Pons (tissue), 1 donor: ENCODE measurements around the gene HMG20A.
"Not testable (repeated sequence)": the region's sequence is repeated elsewhere in the genome, so short reads cannot be mapped to it uniquely, and the experiment has no call there.

Experiments
- DNase-seq: peaks from one replicate; pipeline ENCODE4 v3.0.0-alpha.2; 2016; ENCODE audit warnings: low spot score

Gene HMG20A

GRCh38 chr15:77420610-77421369, at the start of gene HMG20A:
TSS of gene HMG20A (plus strand) at chr15:77420888. CDS start at chr15:77458408, 37,520 bp downstream.
- peak; percentile 90 for DNase-seq

- no peak for DNase-seq
Observed at GRCh38 chr15:77371850-77372563, 48.7 kb upstream of the HMG20A start.

- DNase-seq = no peak
Observed at GRCh38 chr15:77373441-77373840, 47.2 kb upstream of the HMG20A start.

GRCh38 chr15:77375133-77375532, 45.6 kb upstream of the HMG20A start:
- DNase-seq = no peak

- DNase-seq = no peak
Observed at GRCh38 chr15:77376770-77377169, 43.9 kb upstream of the HMG20A start.

- no peak for DNase-seq
Observed at GRCh38 chr15:77380033-77380432, 40.7 kb upstream of the HMG20A start.

GRCh38 chr15:77384086-77384485, 36.6 kb upstream of the HMG20A start:
- DNase-seq = no peak

GRCh38 chr15:77384589-77385359, 35.9 kb upstream of the HMG20A start:
- no peak for DNase-seq

GRCh38 chr15:77386626-77387025, 34.1 kb upstream of the HMG20A start:
- DNase-seq = no peak

- no peak for DNase-seq
Observed at GRCh38 chr15:77387365-77388105, 33.2 kb upstream of the HMG20A start.

- no peak for DNase-seq
Observed at GRCh38 chr15:77391372-77391951, 29.2 kb upstream of the HMG20A start.

GRCh38 chr15:77392762-77393470, 27.8 kb upstream of the HMG20A start:
- no peak for DNase-seq

- DNase-seq = no peak
Observed at GRCh38 chr15:77393471-77393840, 27.2 kb upstream of the HMG20A start.

- DNase-seq = no peak
Observed at GRCh38 chr15:77395013-77395774, 25.5 kb upstream of the HMG20A start.

- DNase-seq = no peak
Observed at GRCh38 chr15:77396692-77397091, 24.0 kb upstream of the HMG20A start.

- no peak for DNase-seq
Observed at GRCh38 chr15:77398927-77399326, 21.8 kb upstream of the HMG20A start.

GRCh38 chr15:77400258-77400657, 20.4 kb upstream of the HMG20A start:
- DNase-seq = no peak

- DNase-seq = no peak
Observed at GRCh38 chr15:77402740-77403379, 17.8 kb upstream of the HMG20A start.

- DNase-seq = not testable (repeated sequence)
Observed at GRCh38 chr15:77406173-77406759, 14.4 kb upstream of the HMG20A start.
